Ovary (tissue), 9 donors: Measurements from ENCODE around the gene MAVS. TPM values are rescaled to one million over a fixed set of nuclear protein-coding genes. Genes with fewer than 3 reads are reported as not detected.
"Not testable (repeated sequence)": the region's sequence is repeated elsewhere in the genome, so short reads cannot be mapped to it uniquely, and the experiment has no call there.

Source experiments
- DNase-seq, 5 donors: peaks; one replicate each; pipeline ENCODE4 v3.0.0-alpha.2; 2019 to 2020
- H3K27ac ChIP-seq, 2 donors: fragments of 200-600 bp; one replicate each; pipeline versions ENCODE4 v1.5.1 to v1.8.0; 2019 to 2022
- H3K27me3 ChIP-seq: fragments of 200-600 bp; one replicate; pipeline ENCODE4 v1.8.0; 2022
- H3K36me3 ChIP-seq: fragments of 200-600 bp; sonication (generic); one replicate; pipeline ENCODE4 v1.5.1; 2019
- H3K4me1 ChIP-seq: one replicate; pipeline ENCODE4 v1.8.1; 2013; ENCODE audit warnings: mild to moderate bottlenecking, moderate library complexity; ENCODE audit not compliant: insufficient read depth
- H3K4me3 ChIP-seq: fragments of 200-600 bp; sonication (generic); one replicate; pipeline ENCODE4 v1.5.1; 2017
- H3K9me3 ChIP-seq, 2 donors: fragments of 200-600 bp in 1 of 2; sonication (generic) in 1 of 2; one replicate each; pipeline versions ENCODE4 v1.5.1 to v1.8.1; 2013 to 2019; ENCODE audit warnings: mild to moderate bottlenecking in 1 of 2, moderate library complexity in 1 of 2
- EP300 ChIP-seq: sonication (generic); formaldehyde crosslinking; IDR thresholded peaks from one replicate; pipeline ENCODE4 v1.6.1; 2017; ENCODE audit warnings: antibody characterized with exemption
- POLR2A ChIP-seq: fragments of 450-650 bp; IDR thresholded peaks from one replicate; pipeline ENCODE4 v1.6.1; 2017; ENCODE audit warnings: antibody characterized with exemption, mild to moderate bottlenecking, moderate library complexity
- WGBS, 3 donors: extraction: QIAGEN DNeasy Blood & Tissue Kit in 1 of 3; methylation state at CpG; one replicate each; pipeline versions ENCODE4 v1.1.5 to v1.1.7; 2013 to 2017; 5-methylcytosine and 5-hydroxymethylcytosine counted together
- intact Hi-C, 4 donors: fragments of 100-400 bp; cut with DNase I; formaldehyde crosslinking; loops; one replicate each; pipeline versions ENCODE4 v1.11.0 to v1.15.1; 2022 to 2023
- polyA plus RNA-seq, 2 donors: library from polyadenylated mRNA; stranded (reverse); fragments of 200-250 nt in 1 of 2; fragments of 350-450 nt in 1 of 2; fragmentation: Illumina TruSeq in 1 of 2; extraction: RNeasy Lipid Tissue Mini Kit (QIAGEN cat#74804) in 1 of 2; gene quantifications; one replicate each; pipeline ENCODE4 v1.2.3, GENCODE V29; 2013 to 2014
- total RNA-seq, 7 donors: library from RNA; depleted of rRNA in 2 of 7; stranded (reverse); fragments of >200 nt in 2 of 7; fragmentation: NEBNext Ultra II Directional in 3 of 7; extraction: Animal tissue kit (Norgen Biotek cat#: 25700) in 3 of 7; gene quantifications; one replicate each; pipeline versions ENCODE4 v1.1.0 to v1.2.4, GENCODE V29; 2016 to 2023
- TF ChIP-seq, protein P1 (sequence below), 3 donors: fragments of 450-650 bp in 2 of 3; fragments of 200-600 bp in 1 of 3; IDR thresholded peaks; one replicate each; pipeline versions ENCODE4 v1.5.1 to v1.8.0; 2016 to 2022; ENCODE audit warnings: antibody characterized with exemption in 3 of 3, mild to moderate bottlenecking in 1 of 3
- donor health status: DM: no; HTN: no; CAD: no; lungs with moderate emphysema.
- donor health status: DM: no; HTN: no; CAD: no.
- donor health status: Bipolar disorder and iron deficiency.
- donor health status: DM: yes; HTN: yes; CAD: no.
- donor health status: DM: no; HTN: no; CAD: no.
- donor health status: DM: yes; HTN: yes; CAD: no.

The MAVS gene
- total and polyA plus RNA-seq, 9 donors = 14.2 to 50.5 (median 34.5) TPM

DNA sequence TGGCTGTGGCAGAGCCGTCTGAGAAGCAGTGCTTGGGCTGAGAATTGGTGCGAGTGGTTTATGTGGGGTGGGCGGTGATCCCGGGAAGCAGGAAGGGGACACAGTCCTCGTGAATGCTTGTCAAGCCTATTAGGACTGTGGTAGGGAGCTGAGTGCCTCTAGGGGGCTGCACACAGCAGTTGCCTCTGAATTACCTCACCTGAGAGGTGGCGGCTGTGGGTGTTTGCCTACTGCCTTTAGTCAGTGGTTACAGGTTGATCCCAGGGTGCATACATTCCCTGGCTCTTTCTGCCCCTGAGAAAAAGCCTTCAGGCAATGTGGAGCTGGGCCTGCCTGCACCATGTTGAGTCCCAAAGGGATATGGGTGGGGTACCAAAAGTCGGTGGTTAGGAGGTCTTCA, 21.1 kb upstream of the MAVS start:
- Histone ChIP-seq H3K9me3 (no peaks in the 10 kb centered on the region), H3K4me3 (no peak overlapping the region), H3K27me3 (no peaks in the 10 kb centered on the region), H3K4me1 (peaks cover 3% of the 10 kb centered on the region), H3K27ac (no peak overlapping the region), H3K36me3 (no peaks in the 10 kb centered on the region)
- intact Hi-C loops = no loop called here
- DNase-seq = no peak
- WGBS, 3 donors = 67 to 78% (median 68%) methylated on average over 6 to 7 of the region's 7 CpGs
- TF ChIP-seq POLR2A (no peak), EP300 (no peak)
- TF ChIP-seq, protein P1, sequence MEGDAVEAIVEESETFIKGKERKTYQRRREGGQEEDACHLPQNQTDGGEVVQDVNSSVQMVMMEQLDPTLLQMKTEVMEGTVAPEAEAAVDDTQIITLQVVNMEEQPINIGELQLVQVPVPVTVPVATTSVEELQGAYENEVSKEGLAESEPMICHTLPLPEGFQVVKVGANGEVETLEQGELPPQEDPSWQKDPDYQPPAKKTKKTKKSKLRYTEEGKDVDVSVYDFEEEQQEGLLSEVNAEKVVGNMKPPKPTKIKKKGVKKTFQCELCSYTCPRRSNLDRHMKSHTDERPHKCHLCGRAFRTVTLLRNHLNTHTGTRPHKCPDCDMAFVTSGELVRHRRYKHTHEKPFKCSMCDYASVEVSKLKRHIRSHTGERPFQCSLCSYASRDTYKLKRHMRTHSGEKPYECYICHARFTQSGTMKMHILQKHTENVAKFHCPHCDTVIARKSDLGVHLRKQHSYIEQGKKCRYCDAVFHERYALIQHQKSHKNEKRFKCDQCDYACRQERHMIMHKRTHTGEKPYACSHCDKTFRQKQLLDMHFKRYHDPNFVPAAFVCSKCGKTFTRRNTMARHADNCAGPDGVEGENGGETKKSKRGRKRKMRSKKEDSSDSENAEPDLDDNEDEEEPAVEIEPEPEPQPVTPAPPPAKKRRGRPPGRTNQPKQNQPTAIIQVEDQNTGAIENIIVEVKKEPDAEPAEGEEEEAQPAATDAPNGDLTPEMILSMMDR (IDR thresholded peaks at IDR 0.05) = no peak

DNA sequence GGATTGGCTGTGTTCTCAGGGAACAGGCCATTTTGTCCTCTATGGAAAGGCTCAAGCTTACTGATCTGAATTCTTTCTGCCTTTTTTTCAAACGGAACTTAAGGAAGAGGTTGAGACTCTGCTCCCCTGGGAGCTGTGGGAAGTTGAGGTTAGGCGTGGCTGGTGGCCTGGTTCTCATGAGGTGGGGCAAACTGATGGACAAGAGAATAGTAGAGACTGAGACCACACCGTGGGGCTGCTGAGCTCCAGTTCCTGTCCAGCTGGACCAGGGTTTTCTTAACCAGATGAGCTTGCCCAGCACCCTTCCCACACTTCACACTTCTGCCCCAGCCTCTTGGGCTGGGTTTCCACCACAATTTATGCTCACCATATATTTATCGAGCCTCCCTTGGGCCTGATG, 20.2 kb upstream of the MAVS start:
- H3K4me3 ChIP-seq = no peak overlapping the region
- WGBS, 3 donors = 66 to 77% (median 76%) methylated on average over 4 of the region's 4 CpGs
- TF ChIP-seq POLR2A (no peak), EP300 (no peak)
- TF ChIP-seq, protein P1 (IDR thresholded peaks at IDR 0.05) = no peak
- intact Hi-C loops = no loop called here
- no peak overlapping the region for H3K27ac ChIP-seq
- H3K36me3 ChIP-seq = no peaks in the 10 kb centered on the region
- no peaks in the 10 kb centered on the region for H3K9me3 ChIP-seq
- H3K4me1 ChIP-seq = peaks cover 2% of the 10 kb centered on the region
- no peaks in the 10 kb centered on the region for H3K27me3 ChIP-seq
- no peak for DNase-seq

DNA sequence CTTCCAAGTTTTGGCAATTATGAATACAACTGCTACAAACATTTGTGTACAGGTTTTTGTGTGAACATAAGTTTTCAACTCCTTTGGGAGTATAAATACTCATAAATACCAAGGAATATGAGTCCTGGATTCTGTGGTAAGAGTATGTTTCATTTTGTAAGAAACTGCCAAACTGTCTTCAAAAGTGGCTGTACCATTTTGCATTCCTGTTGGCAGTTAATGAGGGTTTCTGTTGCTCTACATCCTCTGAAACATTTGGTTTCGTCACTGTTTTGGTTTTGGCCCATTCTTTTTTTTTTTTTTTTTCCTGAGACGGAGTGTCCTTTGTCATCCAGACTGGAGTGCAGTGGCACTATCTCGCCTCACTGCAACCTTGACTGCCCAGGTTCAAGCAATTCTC, 17.8 kb upstream of the MAVS start:
- intact Hi-C loops = no loop called here
- TF ChIP-seq POLR2A (no peak), EP300 (no peak)
- TF ChIP-seq, protein P1 (IDR thresholded peaks at IDR 0.05) = no peak

DNA sequence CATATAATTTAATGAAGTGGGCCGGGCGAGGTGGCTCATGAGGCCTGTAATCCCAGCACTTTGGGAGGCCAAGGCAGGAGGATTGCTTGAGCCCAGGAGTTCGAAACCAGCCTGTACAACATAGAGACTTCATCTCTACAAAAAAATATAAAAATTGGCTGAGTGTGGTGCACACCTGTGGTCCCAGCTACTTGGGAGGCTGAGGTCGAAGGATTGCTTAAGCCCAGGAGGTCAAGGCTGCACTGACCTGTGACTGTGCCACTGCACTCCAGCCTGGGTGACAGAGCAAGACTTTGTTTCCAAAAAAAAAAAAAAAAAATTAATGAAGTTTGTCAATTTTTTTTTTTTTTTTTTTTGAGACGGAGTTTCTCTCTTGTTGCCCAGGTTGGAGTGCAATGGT, 16.7 kb upstream of the MAVS start:
- DNase-seq, H3K27me3 ChIP-seq, H3K9me3 ChIP-seq, H3K27ac ChIP-seq, H3K4me1 ChIP-seq, intact Hi-C loops, H3K36me3 ChIP-seq, H3K4me3 ChIP-seq: not testable (repeated sequence)
- 94 to 98% (median 98%) methylated on average over 5 of the region's 5 CpGs for WGBS, 3 donors

More for the DNA sequence above, 17.8 kb upstream of the MAVS start:
- 93 to 96% (median 95%) methylated on average over 3 of the region's 3 CpGs for WGBS, 3 donors
- Histone ChIP-seq H3K27ac (no peak overlapping the region), H3K4me1 (no peaks in the 10 kb centered on the region), H3K36me3 (no peaks in the 10 kb centered on the region), H3K4me3 (no peak overlapping the region), H3K9me3 (no peaks in the 10 kb centered on the region), H3K27me3 (no peaks in the 10 kb centered on the region)
- no peak for DNase-seq

DNA sequence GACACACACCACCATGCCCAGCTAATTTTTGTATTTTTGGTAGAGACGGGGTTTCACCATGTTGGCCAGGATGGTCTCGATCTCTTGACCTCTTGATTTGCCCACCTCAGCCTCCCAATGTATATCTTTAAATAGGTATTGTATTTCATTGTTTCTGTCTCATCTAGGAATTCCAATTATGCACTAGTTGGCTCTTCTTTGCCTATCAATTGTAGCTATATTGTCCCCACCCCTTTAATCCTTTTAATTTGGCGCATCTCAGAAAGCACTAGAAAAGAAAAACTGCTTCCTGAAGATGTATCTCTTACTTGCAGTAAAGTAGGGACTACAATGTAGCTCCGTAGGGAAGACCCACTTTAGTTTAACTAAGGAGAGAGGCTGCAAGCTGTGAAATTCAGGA, 10.5 kb upstream of the MAVS start:
- no peak for DNase-seq
- Histone ChIP-seq H3K27me3 (no peaks in the 10 kb centered on the region), H3K9me3 (no peaks in the 10 kb centered on the region), H3K4me3 (no peak overlapping the region), H3K4me1 (no peaks in the 10 kb centered on the region), H3K36me3 (no peaks in the 10 kb centered on the region), H3K27ac (no peak overlapping the region)
- TF ChIP-seq EP300 (no peak), POLR2A (no peak)
- intact Hi-C loops = no loop called here
- 94 to 97% (median 95%) methylated on average over 4 of the region's 4 CpGs for WGBS, 3 donors

DNA sequence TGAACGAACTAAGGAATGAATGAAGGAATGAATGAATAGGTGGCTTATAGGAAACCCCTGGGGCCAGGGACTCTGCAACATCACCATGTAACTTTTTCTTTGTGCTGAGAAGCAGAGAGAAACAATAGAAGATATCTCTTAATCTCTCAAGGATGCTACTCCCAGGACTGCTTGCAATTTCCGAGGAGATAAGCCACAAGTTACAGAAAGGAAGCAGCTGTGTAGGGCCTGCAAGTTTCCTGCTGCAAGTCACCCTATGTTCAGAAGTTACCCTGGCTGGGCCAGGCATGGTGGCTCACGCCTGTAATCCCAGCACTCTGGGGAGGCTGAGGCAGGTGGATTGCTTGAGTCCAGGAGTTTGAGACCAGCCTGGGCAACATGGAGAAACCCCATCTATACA, 7.3 kb upstream of the MAVS start:
- Histone ChIP-seq H3K9me3 (no peaks in the 10 kb centered on the region), H3K36me3 (no peaks in the 10 kb centered on the region), H3K4me1 (no peaks in the 10 kb centered on the region), H3K4me3 (no peak overlapping the region), H3K27ac (no peak overlapping the region), H3K27me3 (no peaks in the 10 kb centered on the region)
- WGBS, 3 donors = 80 to 85% (median 84%) methylated on average over 3 of the region's 3 CpGs
- intact Hi-C loops = no loop called here
- TF ChIP-seq, protein P1 (IDR thresholded peaks at IDR 0.05) = no peak
- no peak for TF ChIP-seq POLR2A
- TF ChIP-seq EP300 = no peak
- no peak for DNase-seq

DNA sequence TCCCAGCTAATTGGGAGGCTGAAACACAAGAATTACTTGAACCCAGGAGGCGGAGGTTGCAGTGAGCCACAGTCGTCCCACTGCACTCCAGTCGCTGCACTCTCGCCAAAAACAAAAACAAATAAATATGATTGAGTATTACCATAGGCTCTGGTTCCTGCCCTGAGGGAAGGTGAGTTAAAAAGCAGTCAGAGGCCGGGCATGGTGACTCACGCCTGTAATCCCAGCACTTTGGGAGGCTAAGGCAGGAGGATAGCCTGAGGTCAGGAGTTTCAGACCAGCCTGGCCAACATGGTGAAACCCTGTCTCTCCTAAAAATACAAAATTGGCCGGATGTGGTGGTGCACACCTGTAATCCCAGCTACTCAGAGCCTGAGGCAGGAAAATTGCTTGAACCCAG, 6.4 kb upstream of the MAVS start:
- intact Hi-C loops, H3K27me3 ChIP-seq, H3K27ac ChIP-seq, H3K36me3 ChIP-seq, H3K9me3 ChIP-seq, DNase-seq, H3K4me3 ChIP-seq, H3K4me1 ChIP-seq: not testable (repeated sequence)
- 93 to 94% (median 93%) methylated on average over 7 of the region's 7 CpGs for WGBS, 3 donors
